Liver (tissue), 9 donors: ENCODE measurements around the gene CDH13. TPM values are rescaled to one million over a fixed set of nuclear protein-coding genes. Genes with fewer than 3 reads are reported as not detected.

Source experiments
- DNase-seq: peaks from one replicate; pipeline ENCODE4 v3.0.0-alpha.2; 2017; ENCODE audit warnings: low spot score
- H3K27ac ChIP-seq, 2 donors: one replicate each; pipeline ENCODE4 v1.7.0; 2013; ENCODE audit warnings: inconsistent platforms in 2 of 2, low read length in 2 of 2, control low read depth in 1 of 2, low read depth in 1 of 2, mild to moderate bottlenecking in 1 of 2
- H3K27me3 ChIP-seq, 4 donors: one replicate each; pipeline versions ENCODE4 v1.6.1 to v1.7.0; 2013; ENCODE audit warnings: low read length in 3 of 4, inconsistent platforms in 1 of 4, mild to moderate bottlenecking in 1 of 4, moderate library complexity in 1 of 4; ENCODE audit not compliant: control insufficient read depth in 4 of 4, insufficient read depth in 4 of 4
- H3K36me3 ChIP-seq, 4 donors: one replicate each; pipeline versions ENCODE4 v1.6.1 to v1.7.0; 2013; ENCODE audit warnings: low read length in 3 of 4, mild to moderate bottlenecking in 3 of 4, low read depth in 1 of 4, moderate library complexity in 1 of 4; ENCODE audit not compliant: control insufficient read depth in 4 of 4, insufficient read depth in 3 of 4
- H3K4me1 ChIP-seq, 4 donors: one replicate each; pipeline versions ENCODE4 v1.6.1 to v1.7.0; 2013; ENCODE audit warnings: low read length in 3 of 4, mild to moderate bottlenecking in 3 of 4, moderate library complexity in 1 of 4; ENCODE audit not compliant: control insufficient read depth in 4 of 4, insufficient read depth in 4 of 4
- H3K4me3 ChIP-seq, 3 donors: one replicate each; pipeline versions ENCODE4 v1.6.1 to v1.7.0; 2013; ENCODE audit warnings: low read length in 3 of 3, control low read depth in 1 of 3, low read depth in 1 of 3, mild to moderate bottlenecking in 1 of 3
- H3K9ac ChIP-seq, 2 donors: one replicate each; pipeline ENCODE4 v1.7.0; 2013; ENCODE audit warnings: low read length in 2 of 2, mild to moderate bottlenecking in 2 of 2, moderate library complexity in 2 of 2, control low read depth in 1 of 2, low read depth in 1 of 2
- H3K9me3 ChIP-seq, 4 donors: one replicate each; pipeline versions ENCODE4 v1.6.1 to v1.7.0; 2013; ENCODE audit warnings: low read length in 3 of 4; ENCODE audit not compliant: control insufficient read depth in 4 of 4
- FOXA1 ChIP-seq: IDR thresholded peaks from 2 replicates; pipeline ENCODE4 v1.6.1; 2016; ENCODE audit warnings: antibody characterized with exemption
- FOXA2 ChIP-seq: IDR thresholded peaks from 2 replicates; pipeline ENCODE4 v1.6.1; 2016; ENCODE audit warnings: antibody characterized with exemption
- GABPA ChIP-seq, 2 donors: IDR thresholded peaks in 1 of 2; conservative IDR thresholded peaks in 1 of 2; 2 replicates each; pipeline ENCODE4 v1.6.1; 2016; ENCODE audit warnings: antibody characterized with exemption in 2 of 2, mild to moderate bottlenecking in 1 of 2, moderate library complexity in 1 of 2
- HNF4A ChIP-seq, 2 donors: conservative IDR thresholded peaks; 2 replicates each; pipeline ENCODE4 v1.6.1; 2016; ENCODE audit warnings: antibody characterized with exemption in 2 of 2, mild to moderate bottlenecking in 2 of 2
- HNF4G ChIP-seq: IDR thresholded peaks from 2 replicates; pipeline ENCODE4 v1.6.1; 2016; ENCODE audit warnings: antibody characterized with exemption
- JUND ChIP-seq, 2 donors: IDR thresholded peaks; 2 replicates each; pipeline ENCODE4 v1.6.1; 2016; ENCODE audit warnings: antibody characterized with exemption in 2 of 2
- MAX ChIP-seq: IDR thresholded peaks from 2 replicates; pipeline ENCODE4 v1.6.1; 2016; ENCODE audit warnings: antibody characterized with exemption
- NR2F2 ChIP-seq: IDR thresholded peaks from 2 replicates; pipeline ENCODE4 v1.6.1; 2016; ENCODE audit warnings: antibody characterized with exemption
- RAD21 ChIP-seq, 2 donors: IDR thresholded peaks; 2 replicates each; pipeline ENCODE4 v1.6.1; 2016; ENCODE audit warnings: antibody characterized with exemption in 2 of 2, mild to moderate bottlenecking in 2 of 2
- REST ChIP-seq: IDR thresholded peaks from 2 replicates; pipeline ENCODE4 v1.6.1; 2016; ENCODE audit warnings: antibody characterized with exemption, mild to moderate bottlenecking
- RXRA ChIP-seq, 2 donors: IDR thresholded peaks; 2 replicates each; pipeline ENCODE4 v1.6.1; 2017 to 2018; ENCODE audit warnings: antibody characterized with exemption in 2 of 2, mild to moderate bottlenecking in 1 of 2
- SP1 ChIP-seq: IDR thresholded peaks from 2 replicates; pipeline ENCODE4 v1.6.1; 2018; ENCODE audit warnings: antibody characterized with exemption, mild to moderate bottlenecking
- YY1 ChIP-seq: IDR thresholded peaks from 2 replicates; pipeline ENCODE4 v1.6.1; 2016; ENCODE audit warnings: antibody characterized with exemption, mild to moderate bottlenecking
- WGBS: extraction: QIAGEN DNeasy Blood & Tissue Kit; methylation state at CpG from one replicate; pipeline ENCODE4 v1.1.7; 2013; 5-methylcytosine and 5-hydroxymethylcytosine counted together
- polyA plus RNA-seq, 2 donors: library from polyadenylated mRNA; stranded (reverse) in 1 of 2; unstranded in 1 of 2; fragments of 200-250 nt in 1 of 2; fragments of >200 nt in 1 of 2; fragmentation: Nextera tagmentation in 1 of 2; extraction: Ambion mirVana in 1 of 2; gene quantifications; one replicate each; pipeline versions ENCODE4 v1.2.1 to v1.2.3, GENCODE V29; 2013 to 2015
- total RNA-seq, 2 donors: library from RNA; depleted of rRNA; stranded (reverse); fragments of >200 nt; gene quantifications; one replicate each; pipeline ENCODE4 v1.2.3, GENCODE V29; 2014
- donor health status: healthy.
- donor health status: healthy.
- donor health status: healthy.
- donor health status: healthy.
- donor health status: healthy.

The CDH13 gene
- total and polyA plus RNA-seq, 4 donors, result 0.21 to 1.5 (median 0.58) TPM

GRCh38 chr16:83045790-83046189 lies 419.0 kb downstream of the CDH13 start:
- H3K27me3 ChIP-seq, result no peaks in the 10 kb centered on the region
- no peaks in the 10 kb centered on the region for H3K4me1 ChIP-seq
- no peaks in the 10 kb centered on the region for H3K36me3 ChIP-seq
- no peak overlapping the region for H3K9ac ChIP-seq
- H3K4me3 ChIP-seq, result no peak overlapping the region
- TF ChIP-seq RAD21 (IDR thresholded peaks at IDR 0.05), result no peak
- peak; percentile 41 for TF ChIP-seq HNF4G
- TF ChIP-seq HNF4A (conservative IDR thresholded peaks at IDR 0.05), result peak; percentile 83 to 91
- TF ChIP-seq FOXA2, result peak; percentile 33
- TF ChIP-seq MAX, result peak; percentile 8
- peak in 1 of 2 donors; percentile 43 for TF ChIP-seq RXRA (IDR thresholded peaks at IDR 0.05)
- TF ChIP-seq REST, result peak; percentile 25
- peak; percentile 34 for TF ChIP-seq SP1
- TF ChIP-seq NR2F2, result no peak
- peak; percentile 15 for TF ChIP-seq YY1
- DNase-seq, result no peak
- no peak overlapping the region for H3K27ac ChIP-seq
- H3K9me3 ChIP-seq, result peaks cover 0 to 2% (median under 1%) of the 10 kb centered on the region in 4 donors

GRCh38 chr16:83046664-83047063 lies 419.9 kb downstream of the CDH13 start:
- H3K9me3 ChIP-seq, result peaks cover 0 to 2% (median under 1%) of the 10 kb centered on the region in 4 donors
- 64% methylated on average over 2 of the region's 2 CpGs for WGBS
- TF ChIP-seq YY1 (no peak), HNF4A (conservative IDR thresholded peaks at IDR 0.05) (no peak), FOXA1 (no peak), GABPA (IDR thresholded peaks at IDR 0.05 in 1 of 2, conservative IDR thresholded peaks at IDR 0.05 in 1 of 2) (no peak), REST (no peak), JUND (IDR thresholded peaks at IDR 0.05) (no peak), HNF4G (no peak)
- no peak overlapping the region for H3K4me3 ChIP-seq
- H3K27me3 ChIP-seq, result no peaks in the 10 kb centered on the region
- no peaks in the 10 kb centered on the region for H3K4me1 ChIP-seq
- H3K9ac ChIP-seq, result no peak overlapping the region
- no peaks in the 10 kb centered on the region for H3K36me3 ChIP-seq
- DNase-seq, result no peak
- H3K27ac ChIP-seq, result no peak overlapping the region
